Trophoblast cell (in vitro differentiated cells and primary cell): ENCODE results near the gene P2RY2.

Experiments used
- DNase-seq, 2 donors: peaks; one replicate each; pipeline ENCODE4 v3.0.0-alpha.2; 2016
- H2AFZ ChIP-seq: 2 replicates; pipeline ENCODE4 v1.6.1; 2013; ENCODE audit warnings: low read length, moderate library complexity, mild to moderate bottlenecking; ENCODE audit not compliant: insufficient read depth, poor library complexity
- H2AK5ac ChIP-seq: 2 replicates; pipeline ENCODE4 v1.6.1; 2013; ENCODE audit warnings: mild to moderate bottlenecking, low read length
- H2BK120ac ChIP-seq: 2 replicates; pipeline ENCODE4 v1.6.1; 2013; ENCODE audit warnings: low read length, mild to moderate bottlenecking, moderate library complexity; ENCODE audit not compliant: insufficient read depth, poor library complexity
- H2BK12ac ChIP-seq: 2 replicates; pipeline ENCODE4 v1.6.1; 2013; ENCODE audit warnings: mild to moderate bottlenecking, low read length, moderate library complexity
- H2BK5ac ChIP-seq: 2 replicates; pipeline ENCODE4 v1.6.1; 2013; ENCODE audit warnings: low read length, low read depth, moderate library complexity, mild to moderate bottlenecking; ENCODE audit not compliant: poor library complexity
- H3K14ac ChIP-seq: 2 replicates; pipeline ENCODE4 v1.6.1; 2013; ENCODE audit warnings: mild to moderate bottlenecking, low read length
- H3K18ac ChIP-seq: 2 replicates; pipeline ENCODE4 v1.6.1; 2013; ENCODE audit warnings: mild to moderate bottlenecking, low read length
- H3K23ac ChIP-seq: 2 replicates; pipeline ENCODE4 v1.6.1; 2013; ENCODE audit warnings: low read length
- H3K27ac ChIP-seq: 2 replicates; pipeline ENCODE4 v1.5.1; 2013; ENCODE audit warnings: low read depth, mild to moderate bottlenecking, inconsistent platforms, low read length, moderate library complexity
- H3K27me3 ChIP-seq: 2 replicates; pipeline ENCODE4 v1.6.1; 2013; ENCODE audit warnings: inconsistent platforms, mild to moderate bottlenecking, low read length, moderate library complexity; ENCODE audit not compliant: insufficient read depth
- H3K36me3 ChIP-seq, 2 experiments: 1 replicate in 1 of 2; 2 replicates in 1 of 2; pipeline ENCODE4 v1.6.1; 2013; ENCODE audit warnings: low read length in 2 of 2, mild to moderate bottlenecking in 2 of 2, moderate library complexity in 1 of 2; ENCODE audit not compliant: insufficient read depth in 2 of 2, control insufficient read depth in 1 of 2
- H3K4ac ChIP-seq: 2 replicates; pipeline ENCODE4 v1.6.1; 2013; ENCODE audit warnings: low read depth, mild to moderate bottlenecking, low read length, moderate library complexity
- H3K4me1 ChIP-seq, 2 experiments: 1 replicate in 1 of 2; 2 replicates in 1 of 2; pipeline ENCODE4 v1.6.1; 2013; ENCODE audit warnings: low read length in 2 of 2, mild to moderate bottlenecking in 2 of 2, moderate library complexity in 1 of 2; ENCODE audit not compliant: insufficient read depth in 2 of 2, control insufficient read depth in 1 of 2
- H3K4me2 ChIP-seq: 2 replicates; pipeline ENCODE4 v1.6.1; 2013; ENCODE audit warnings: inconsistent platforms, mild to moderate bottlenecking, low read length, moderate library complexity
- H3K4me3 ChIP-seq: 2 replicates; pipeline ENCODE4 v1.5.1; 2013; ENCODE audit warnings: mild to moderate bottlenecking, low read depth, low read length, inconsistent platforms
- H3K79me1 ChIP-seq: one replicate; pipeline ENCODE4 v1.6.1; 2013; ENCODE audit warnings: low read length
- H3K79me2 ChIP-seq: 2 replicates; pipeline ENCODE4 v1.6.1; 2013; ENCODE audit warnings: low read length, mild to moderate bottlenecking; ENCODE audit not compliant: control insufficient read depth, insufficient read depth, poor library complexity
- H3K9ac ChIP-seq: 2 replicates; pipeline ENCODE4 v1.6.1; 2013; ENCODE audit warnings: mild to moderate bottlenecking, low read length
- H3K9me3 ChIP-seq: 2 replicates; pipeline ENCODE4 v1.6.1; 2013; ENCODE audit warnings: low read depth, mild to moderate bottlenecking, control low read depth, inconsistent platforms, low read length; ENCODE audit not compliant: insufficient read depth
- H4K12ac ChIP-seq: 2 replicates; pipeline ENCODE4 v1.6.1; 2013; ENCODE audit warnings: low read depth, mild to moderate bottlenecking, low read length, moderate library complexity
- H4K8ac ChIP-seq: 2 replicates; pipeline ENCODE4 v1.6.1; 2013; ENCODE audit warnings: low read depth, mild to moderate bottlenecking, low read length, moderate library complexity
- H4K91ac ChIP-seq: one replicate; pipeline ENCODE4 v1.6.1; 2013; ENCODE audit warnings: low read depth, mild to moderate bottlenecking, low read length, moderate library complexity
- WGBS: extraction: QIAGEN DNeasy Blood & Tissue Kit; methylation state at CpG from one replicate; pipeline ENCODE4 v1.1.7; 2013; ENCODE audit warnings: missing lambda C conversion rate; ENCODE audit not compliant: insufficient read length, insufficient coverage; ENCODE audit errors: extremely low coverage; 5-methylcytosine and 5-hydroxymethylcytosine counted together

Gene P2RY2

DNA sequence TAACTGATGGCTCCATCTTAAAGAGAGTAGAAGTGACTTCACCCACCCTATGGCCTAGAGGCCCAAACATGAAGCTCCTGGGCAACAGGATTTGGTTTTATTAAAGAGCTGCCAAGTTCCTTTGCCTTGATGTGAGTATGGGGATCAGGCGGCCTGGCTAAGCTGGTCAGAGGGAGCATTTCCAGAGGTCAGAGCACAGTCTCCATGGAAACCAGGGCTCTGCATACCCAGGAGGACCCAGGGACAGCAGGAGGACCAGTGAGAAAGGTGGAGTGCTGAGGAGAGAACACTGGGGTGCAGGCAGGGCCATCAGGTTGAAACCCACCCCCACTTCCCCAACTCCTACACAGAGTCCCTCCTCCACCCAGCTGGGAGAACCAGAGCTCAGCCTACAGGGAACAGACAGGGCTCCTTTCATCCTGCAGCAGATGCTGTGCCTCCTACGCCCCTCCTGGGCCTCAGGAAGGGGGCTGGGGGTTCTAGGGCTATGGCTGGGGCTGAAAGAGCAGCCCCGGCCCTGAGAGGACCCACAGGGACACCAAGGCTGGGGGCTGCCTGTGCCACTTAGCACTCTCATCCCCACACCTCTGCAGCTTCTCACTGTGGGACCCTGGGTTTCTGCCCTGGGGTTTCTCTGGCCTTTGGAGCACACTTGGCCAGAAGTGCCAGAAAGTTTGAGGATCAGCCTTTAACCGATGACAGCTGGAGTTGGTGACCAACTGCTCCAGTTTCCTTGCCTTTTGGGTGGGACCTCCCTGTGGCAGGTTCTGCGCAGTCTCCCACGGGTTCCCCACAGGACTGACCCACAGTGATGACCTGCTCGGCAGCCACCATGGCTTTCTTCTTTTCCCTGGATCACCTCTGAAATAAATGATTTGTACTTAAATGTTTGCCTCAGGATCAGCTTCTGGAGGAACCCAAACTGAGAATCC lies 40.3 kb downstream of the P2RY2 start:
- no peak overlapping the region for H3K27ac ChIP-seq
- no peaks in the 10 kb centered on the region for H3K9me3 ChIP-seq
- DNase-seq: no peak
- no peak overlapping the region for H4K8ac ChIP-seq
- peaks cover 9 to 12% of the 10 kb centered on the region in 2 experiments for H3K4me1 ChIP-seq
- H3K79me1 ChIP-seq: peaks cover 6% of the 10 kb centered on the region
- H3K23ac ChIP-seq: no peak overlapping the region
- H3K4ac ChIP-seq: no peak overlapping the region
- H4K12ac ChIP-seq: no peak overlapping the region
- H4K91ac ChIP-seq: peak overlapping the region; percentile 64
- H2BK5ac ChIP-seq: no peak overlapping the region
- H3K79me2 ChIP-seq: no peaks in the 10 kb centered on the region
- no peaks in the 10 kb centered on the region for H3K27me3 ChIP-seq
- H3K18ac ChIP-seq: no peak overlapping the region
- no peak overlapping the region for H3K9ac ChIP-seq
- peak overlapping the region; percentile 42 for H2BK12ac ChIP-seq
- H3K14ac ChIP-seq: no peak overlapping the region
- no peak overlapping the region for H2AFZ ChIP-seq
- H2BK120ac ChIP-seq: no peak overlapping the region
- H2AK5ac ChIP-seq: no peak overlapping the region
- H3K4me2 ChIP-seq: no peak overlapping the region
- no CpG with 5 or more reads among the region's 7 CpGs for WGBS
- no peaks in the 10 kb centered on the region for H3K36me3 ChIP-seq
- H3K4me3 ChIP-seq: no peak overlapping the region

DNA sequence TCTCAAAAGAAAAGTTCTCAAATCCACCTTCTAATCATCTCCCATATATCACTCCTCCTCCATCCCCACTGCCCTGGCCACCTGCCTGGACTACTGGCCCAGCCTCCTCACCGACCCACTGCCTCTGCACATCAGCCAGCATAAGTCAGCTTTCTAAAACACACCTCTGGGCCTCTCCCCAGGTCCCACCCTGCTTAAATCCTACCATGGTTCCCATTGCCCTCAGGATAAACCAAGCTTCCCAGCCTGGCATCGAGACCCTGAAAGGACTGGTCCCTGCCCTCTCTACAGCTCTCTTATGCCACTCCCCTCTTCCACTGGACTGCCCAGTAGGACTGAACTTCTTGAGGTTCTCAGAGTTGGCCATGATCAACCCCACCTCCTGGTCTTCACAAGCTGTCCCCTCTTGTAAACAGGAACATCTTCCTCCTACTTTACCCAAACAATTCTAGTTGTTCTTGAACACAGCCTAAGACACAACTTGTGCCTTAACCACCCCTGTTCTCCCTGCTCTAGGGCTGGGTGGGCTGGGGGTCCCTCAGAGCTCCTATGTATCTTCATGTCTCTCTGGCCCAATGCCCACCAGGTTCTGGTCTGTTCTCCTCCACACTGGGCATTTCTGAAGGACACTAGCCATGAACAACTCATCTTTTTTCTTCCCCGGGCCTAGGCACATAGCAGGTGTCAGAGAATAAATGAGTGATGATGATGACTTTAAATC lies 41.5 kb downstream of the P2RY2 start:
- no peak for DNase-seq
- Histone ChIP-seq H3K23ac (no peak overlapping the region), H3K4ac (no peak overlapping the region), H4K8ac (no peak overlapping the region), H3K14ac (no peak overlapping the region), H3K4me2 (no peak overlapping the region), H2BK5ac (no peak overlapping the region), H3K9ac (no peak overlapping the region), H3K79me1 (peaks cover 8% of the 10 kb centered on the region), H3K27ac (no peak overlapping the region), H3K18ac (no peak overlapping the region), H4K91ac (no peak overlapping the region), H3K79me2 (no peaks in the 10 kb centered on the region), H2BK12ac (no peak overlapping the region), H3K27me3 (no peaks in the 10 kb centered on the region), H3K4me3 (no peak overlapping the region), H2AFZ (no peak overlapping the region), H2AK5ac (no peak overlapping the region), H3K9me3 (no peaks in the 10 kb centered on the region), H4K12ac (no peak overlapping the region), H3K36me3 (no peaks in the 10 kb centered on the region), H2BK120ac (no peak overlapping the region), H3K4me1 (peaks cover 11 to 14% of the 10 kb centered on the region in 2 experiments)
- WGBS: no CpG with 5 or more reads among the region's 3 CpGs

DNA sequence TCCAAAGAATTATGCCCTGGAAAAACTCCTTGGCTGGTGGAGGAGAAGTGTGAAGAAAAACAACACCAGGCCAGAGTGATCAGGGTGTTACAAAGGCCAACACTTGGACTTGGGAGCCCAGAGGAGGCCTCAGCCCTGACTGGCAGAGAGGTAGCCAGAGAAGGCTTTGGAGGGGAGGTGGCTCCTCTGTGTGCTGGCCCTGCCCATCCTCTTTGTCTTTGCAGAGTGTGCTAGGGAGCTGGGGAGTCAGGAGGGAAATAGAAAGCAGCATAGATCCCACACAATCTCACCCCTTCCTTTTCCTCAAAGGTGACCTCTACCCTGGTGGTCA lies 42.0 kb downstream of the P2RY2 start:
- Histone ChIP-seq H3K79me2 (peaks cover 3% of the 10 kb centered on the region), H4K91ac (no peak overlapping the region), H3K4me1 (peaks cover 12 to 17% of the 10 kb centered on the region in 2 experiments), H3K23ac (no peak overlapping the region), H3K36me3 (no peaks in the 10 kb centered on the region), H3K27ac (no peak overlapping the region), H3K4me2 (no peak overlapping the region), H3K79me1 (peaks cover 8% of the 10 kb centered on the region), H3K9ac (no peak overlapping the region), H3K4ac (no peak overlapping the region), H2BK12ac (no peak overlapping the region), H2AFZ (no peak overlapping the region), H4K12ac (no peak overlapping the region), H3K27me3 (no peaks in the 10 kb centered on the region), H3K4me3 (no peak overlapping the region), H4K8ac (no peak overlapping the region), H2BK120ac (no peak overlapping the region), H3K9me3 (no peaks in the 10 kb centered on the region), H2AK5ac (no peak overlapping the region), H3K18ac (no peak overlapping the region), H2BK5ac (no peak overlapping the region), H3K14ac (no peak overlapping the region)
- DNase-seq: no peak

DNA sequence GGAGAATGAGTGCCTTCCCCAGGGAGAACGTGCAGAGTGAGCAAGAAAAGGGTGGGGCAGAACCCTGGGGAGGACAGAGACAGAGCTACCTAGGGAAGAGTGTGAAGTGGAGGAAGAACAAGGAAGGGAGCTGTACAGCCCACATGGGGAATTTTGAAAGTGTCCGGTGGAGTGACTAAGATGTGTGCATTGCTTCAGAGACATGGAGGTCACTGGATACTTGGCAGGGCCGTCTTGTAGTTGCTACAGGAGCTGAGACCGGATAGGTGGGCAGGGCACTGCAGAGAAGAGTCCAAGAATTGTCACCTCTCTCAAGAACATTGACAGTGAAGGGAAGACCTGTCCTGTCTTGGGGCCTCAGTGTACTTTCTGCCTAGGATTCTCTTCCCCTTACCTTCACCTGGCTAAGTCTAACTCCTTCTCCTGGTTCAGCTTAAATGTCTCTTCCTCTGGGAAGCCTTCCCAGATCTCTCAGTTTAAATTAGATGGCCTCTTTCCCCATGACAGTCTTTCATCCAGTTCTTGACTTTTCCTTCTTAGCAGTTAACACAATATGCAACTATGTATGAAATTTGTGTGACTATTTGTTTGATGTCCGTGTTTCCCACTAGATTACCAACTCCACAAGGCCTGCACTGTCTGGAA lies 44.9 kb downstream of the P2RY2 start:
- Histone ChIP-seq H3K4me1 (peaks cover 16 to 20% of the 10 kb centered on the region in 2 experiments), H3K4me3 (no peak overlapping the region), H3K36me3 (no peaks in the 10 kb centered on the region), H3K9me3 (no peaks in the 10 kb centered on the region), H3K9ac (no peak overlapping the region), H3K27me3 (no peaks in the 10 kb centered on the region), H3K79me1 (peaks cover 7% of the 10 kb centered on the region), H4K12ac (no peak overlapping the region), H3K4me2 (no peak overlapping the region), H2AK5ac (no peak overlapping the region), H3K23ac (no peak overlapping the region), H3K18ac (no peak overlapping the region), H3K14ac (no peak overlapping the region), H2BK12ac (no peak overlapping the region), H4K91ac (no peak overlapping the region), H3K4ac (no peak overlapping the region), H2BK5ac (no peak overlapping the region), H2BK120ac (no peak overlapping the region), H4K8ac (no peak overlapping the region), H2AFZ (no peak overlapping the region), H3K79me2 (peaks cover 9% of the 10 kb centered on the region), H3K27ac (no peak overlapping the region)
- DNase-seq: peak; percentile 58 to 70
- WGBS: no CpG with 5 or more reads among the region's 5 CpGs
